Fibroblast of the conjunctiva (primary cell): Measurements from ENCODE around the gene RNF224.

Experiments used
- DNase-seq: peaks from one replicate; pipeline ENCODE4 v3.0.0-alpha.2; 2010; ENCODE audit warnings: low read depth

The RNF224 gene

GRCh38 chr9:137254624-137255447, 27.5 kb downstream of the RNF224 start, which contains the start of gene NELFB:
Gene NELFB, plus strand, starts transcription at chr9:137255327.
- peak; percentile 68 for DNase-seq

GRCh38 chr9:137255448-137256114, 28.3 kb downstream of the RNF224 start:
- no peak for DNase-seq

- no peak for DNase-seq
These were observed 29.1 kb downstream of the RNF224 start for GRCh38 chr9:137256362-137256761.

GRCh38 chr9:137256856-137257255, 29.6 kb downstream of the RNF224 start:
- DNase-seq: no peak

- peak; percentile 18 for DNase-seq
These were observed 35.0 kb downstream of the RNF224 start for GRCh38 chr9:137262173-137262908.

GRCh38 chr9:137262909-137263285, 35.6 kb downstream of the RNF224 start:
- no peak for DNase-seq

GRCh38 chr9:137263506-137263905, 36.2 kb downstream of the RNF224 start:
- no peak for DNase-seq

- DNase-seq: no peak
These were observed 36.8 kb downstream of the RNF224 start for GRCh38 chr9:137264067-137264466.

- DNase-seq: no peak
These were observed 38.3 kb downstream of the RNF224 start for GRCh38 chr9:137265496-137266161.

- no peak for DNase-seq
These were observed 38.8 kb downstream of the RNF224 start for GRCh38 chr9:137266162-137266527.

GRCh38 chr9:137266585-137267453, 39.5 kb downstream of the RNF224 start:
- no peak for DNase-seq

- no peak for DNase-seq
These were observed 40.6 kb downstream of the RNF224 start for GRCh38 chr9:137267933-137268355.

GRCh38 chr9:137268538-137269201, 41.4 kb downstream of the RNF224 start:
- no peak for DNase-seq

- no peak for DNase-seq
These were observed 42.0 kb downstream of the RNF224 start for GRCh38 chr9:137269231-137269772.

GRCh38 chr9:137270929-137271695, 43.8 kb downstream of the RNF224 start:
- no peak for DNase-seq

- no peak for DNase-seq
These were observed 44.4 kb downstream of the RNF224 start for GRCh38 chr9:137271696-137272076.

- DNase-seq: no peak
These were observed 45.2 kb downstream of the RNF224 start for GRCh38 chr9:137272241-137273094.

GRCh38 chr9:137273095-137273490, 45.8 kb downstream of the RNF224 start:
- no peak for DNase-seq
